Dedifferentiated amniotic fluid mesenchymal stem cell (primary cell): Measurements from ENCODE around the gene EDA.

ENCODE experiments used
- DNase-seq: peaks from one replicate; pipeline ENCODE4 v3.0.0-alpha.2; 2016; ENCODE audit errors: extremely low spot score

The EDA gene

DNA sequence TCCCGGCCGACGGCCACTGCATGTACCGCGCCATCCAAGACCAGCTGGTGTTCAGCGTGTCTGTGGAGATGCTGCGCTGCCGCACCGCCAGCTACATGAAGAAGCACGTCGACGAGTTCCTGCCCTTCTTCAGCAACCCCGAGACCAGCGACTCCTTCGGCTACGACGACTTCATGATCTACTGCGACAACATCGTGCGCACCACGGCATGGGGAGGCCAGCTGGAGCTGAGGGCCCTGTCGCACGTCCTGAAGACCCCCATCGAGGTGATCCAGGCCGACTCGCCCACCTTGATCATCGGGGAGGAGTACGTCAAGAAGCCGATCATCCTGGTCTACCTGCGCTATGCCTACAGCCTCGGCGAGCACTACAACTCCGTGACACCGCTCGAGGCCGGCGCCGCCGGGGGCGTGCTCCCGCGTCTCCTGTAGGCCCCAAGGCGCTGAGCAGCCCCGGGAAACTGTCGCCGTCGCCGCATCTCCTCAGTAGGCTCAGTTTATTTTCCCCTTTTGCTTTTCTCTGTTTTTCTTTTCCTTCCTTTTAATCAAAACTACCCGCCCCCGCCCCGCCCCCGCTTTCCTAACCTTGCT, 447.1 kb downstream of the EDA start:
- DNase-seq = no peak

DNA sequence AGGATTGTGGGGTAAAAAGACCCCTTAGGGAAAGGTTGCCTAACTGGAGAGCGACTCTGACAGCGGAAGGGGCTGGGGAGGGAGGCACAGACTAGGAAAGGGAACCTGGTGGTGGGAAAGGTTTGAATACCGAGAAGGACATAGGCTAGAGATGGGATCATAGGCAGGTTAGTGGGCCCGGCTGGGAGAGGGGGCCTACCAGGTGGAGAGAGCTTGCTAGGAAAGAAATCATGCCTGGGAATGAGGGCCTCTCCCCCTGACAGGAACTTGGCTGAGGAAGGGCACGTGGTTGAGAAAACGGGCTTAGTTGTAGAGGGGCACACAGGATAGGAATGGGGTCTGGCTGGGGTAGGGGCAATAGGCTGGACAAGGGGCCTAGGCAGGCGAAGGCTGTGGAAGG, 450.7 kb downstream of the EDA start:
- no peak for DNase-seq

DNA sequence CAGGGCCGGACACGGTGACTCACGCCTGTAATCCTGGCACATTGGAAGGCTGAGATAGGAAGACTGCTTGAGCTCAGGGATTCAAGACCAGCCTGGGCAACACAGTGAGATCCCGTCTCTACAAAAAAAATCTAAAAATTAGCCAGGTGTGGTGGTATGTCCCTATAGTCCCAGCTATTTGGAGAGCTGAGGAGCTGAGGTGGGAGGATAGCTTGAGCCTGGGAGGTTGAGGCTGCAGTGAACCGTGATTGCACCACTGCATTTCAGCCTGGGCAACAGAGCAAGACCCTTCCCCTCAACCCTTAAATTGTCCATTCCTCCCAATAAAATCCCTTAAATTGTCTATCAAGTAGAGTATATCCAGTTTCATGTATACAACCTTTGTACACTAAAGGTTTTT, 463.4 kb downstream of the EDA start:
- DNase-seq = no peak

DNA sequence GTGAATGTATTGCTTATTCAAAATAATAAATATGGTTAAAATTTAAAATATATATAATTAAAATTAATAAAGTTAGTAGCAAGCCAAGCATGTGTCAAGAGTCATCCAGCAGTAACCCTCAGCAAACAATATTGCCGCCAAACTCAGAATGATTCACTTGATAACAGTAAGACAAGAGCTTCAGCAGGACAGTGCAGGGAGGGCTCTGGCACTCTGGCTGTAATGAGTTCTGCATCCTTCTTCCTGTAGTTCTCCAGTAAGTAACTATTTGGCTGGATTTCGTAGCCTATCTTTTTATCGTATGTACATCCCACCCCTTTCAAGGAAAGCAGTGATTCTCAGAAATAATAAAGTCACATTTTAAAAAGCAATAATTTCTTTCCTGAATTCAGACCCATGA, 464.0 kb downstream of the EDA start:
- DNase-seq = no peak

DNA sequence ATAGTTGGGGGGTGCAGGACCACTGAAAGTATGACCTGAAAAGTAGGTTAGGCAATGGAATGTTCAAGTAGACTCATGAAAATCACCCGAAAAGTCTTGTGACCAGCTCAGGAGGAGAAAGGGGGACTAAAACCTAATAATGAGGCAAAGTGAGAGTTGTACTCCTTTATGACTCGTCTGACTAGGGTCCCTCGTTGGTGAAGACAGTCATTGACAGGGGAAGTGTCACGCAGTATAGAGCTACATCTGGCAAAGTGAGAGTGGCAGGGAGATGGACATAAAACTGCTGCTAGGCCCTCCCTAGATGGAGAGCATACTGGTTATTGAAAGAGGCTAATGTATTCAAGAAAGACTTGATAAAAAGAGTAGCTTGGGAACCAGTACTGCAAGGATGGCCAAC, 466.8 kb downstream of the EDA start:
- DNase-seq = no peak

DNA sequence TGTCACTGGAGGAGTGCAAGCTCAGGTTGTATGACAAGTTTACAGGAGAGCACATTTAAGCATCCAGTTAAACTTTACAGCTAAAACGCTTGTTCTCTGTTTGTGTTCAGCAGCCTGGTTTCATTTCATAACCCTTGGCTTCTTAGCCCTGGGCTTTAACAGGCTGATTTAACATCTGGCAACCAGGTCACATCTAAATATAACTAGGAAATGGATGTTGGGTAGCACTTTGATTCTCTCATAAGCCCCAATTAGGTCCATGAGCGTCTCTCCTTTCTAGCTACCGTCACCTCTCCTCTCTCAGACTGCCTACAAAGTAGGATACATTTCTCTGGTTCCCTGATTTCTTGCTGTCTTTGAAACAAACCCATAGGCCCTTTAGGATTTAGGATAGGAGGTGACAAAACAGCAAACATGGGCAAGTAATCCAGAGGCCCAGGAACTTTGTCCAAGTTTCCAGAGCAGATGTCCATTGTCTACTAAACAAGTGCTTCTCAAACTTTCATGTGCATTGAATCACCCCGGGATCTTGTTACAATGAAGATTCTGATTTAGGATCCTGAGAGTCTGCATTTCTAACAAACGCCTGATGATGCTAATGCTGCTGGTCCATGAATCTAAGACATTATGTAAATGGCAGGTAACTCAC, 468.8 kb downstream of the EDA start:
- DNase-seq = no peak

DNA sequence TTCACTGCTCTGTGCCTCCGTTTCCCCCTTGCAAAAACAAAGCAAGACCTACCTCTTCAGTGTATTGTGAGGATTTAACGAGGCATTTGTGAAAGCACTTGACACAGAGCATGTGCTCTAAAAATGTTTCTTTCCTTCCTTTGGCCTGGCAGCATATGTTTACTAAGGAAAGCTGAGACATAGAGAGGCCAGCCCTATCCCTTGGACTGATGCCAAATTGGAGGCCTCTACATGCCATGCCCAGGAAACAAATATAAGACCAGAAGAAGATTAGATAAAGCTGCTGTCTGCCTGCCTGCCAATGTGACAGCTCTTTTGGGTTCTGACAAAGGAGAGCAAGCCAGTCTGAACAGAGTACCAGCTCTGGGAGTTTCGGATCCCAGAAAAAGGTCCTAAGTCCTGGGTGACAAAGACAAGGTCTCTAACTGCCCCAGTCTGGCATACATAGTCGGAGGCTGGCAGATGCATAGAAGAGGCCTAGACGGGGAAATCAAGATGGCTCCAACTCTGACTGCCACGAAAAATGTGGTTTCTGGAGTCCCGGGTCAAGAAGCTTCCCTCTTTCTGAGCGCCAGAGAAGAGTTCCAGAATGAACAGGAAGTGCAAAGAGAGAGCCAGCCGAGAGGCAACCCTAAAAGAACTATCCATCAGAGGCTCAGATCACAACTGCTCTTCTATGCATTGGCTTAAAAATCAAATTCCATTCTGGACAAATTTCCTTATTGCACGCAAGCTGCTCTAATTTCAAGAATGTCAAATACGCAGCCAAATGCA, 472.1 kb downstream of the EDA start:
- no peak for DNase-seq

DNA sequence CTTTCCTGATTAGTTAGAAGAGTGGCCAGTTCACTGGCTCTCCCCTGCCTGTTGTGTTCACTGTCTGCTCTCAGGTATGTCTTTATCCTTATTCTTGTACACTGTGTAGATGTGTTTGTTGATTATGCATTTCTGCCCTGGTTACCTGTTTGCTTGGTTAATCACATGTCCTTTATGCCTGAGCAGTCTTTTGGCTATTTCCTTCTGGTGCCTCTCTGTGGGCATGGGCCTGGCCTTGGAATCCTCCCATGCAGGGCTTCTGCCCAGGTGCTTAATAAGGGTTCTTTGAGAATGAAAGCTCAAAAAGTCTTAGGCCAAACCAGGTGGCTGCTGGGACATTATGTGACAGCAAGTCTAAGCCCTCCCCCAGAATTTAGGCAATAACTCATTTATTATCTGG, 472.8 kb downstream of the EDA start:
- no peak for DNase-seq
